ENCODE measurements around the gene FEM1C.
"Not testable (repeated sequence)": the region's sequence is repeated elsewhere in the genome, so short reads cannot be mapped to it uniquely, and the experiment has no call there.

FEM1C gene

GRCh38 chr5:115487756-115488155 is 56.8 kb downstream of the FEM1C start:
- in situ Hi-C loops (cut with HindIII; ENCODE audit: low sequenced_read_pairs): loop anchor here (5.0 kb wide), 1 partner anchor 50 kb away; no protein-coding TSS in a partner anchor
- DNase-seq (ENCODE audit: low read depth): no peak
- no peak for TF ChIP-seq CTCF (IDR thresholded peaks at IDR 0.05; ENCODE audit: low read depth, low read length, missing control alignments)
- H3K4me3 ChIP-seq (ENCODE audit: low read depth, low read length): no peak overlapping the region

- no peak for DNase-seq (ENCODE audit: low read depth)
- TF ChIP-seq CTCF (IDR thresholded peaks at IDR 0.05; ENCODE audit: low read depth, low read length, missing control alignments): no peak
- in situ Hi-C loops (cut with HindIII; ENCODE audit: low sequenced_read_pairs): loop anchor here (5.0 kb wide), 1 partner anchor 50 kb away; no protein-coding TSS in a partner anchor
- H3K4me3 ChIP-seq (ENCODE audit: low read depth, low read length): no peak overlapping the region
Observed at GRCh38 chr5:115487168-115487567, 57.4 kb downstream of the FEM1C start.

- no peak for TF ChIP-seq CTCF (IDR thresholded peaks at IDR 0.05; ENCODE audit: low read depth, low read length, missing control alignments)
- in situ Hi-C loops (cut with HindIII; ENCODE audit: low sequenced_read_pairs): loop anchor here (5.0 kb wide), 1 partner anchor 49 kb away; no protein-coding TSS in a partner anchor
- DNase-seq (ENCODE audit: low read depth): no peak
- H3K4me3 ChIP-seq (ENCODE audit: low read depth, low read length): no peak overlapping the region
Observed at GRCh38 chr5:115486728-115487127, 57.8 kb downstream of the FEM1C start.

- in situ Hi-C loops (cut with HindIII; ENCODE audit: low sequenced_read_pairs): no loop called here
- no peak overlapping the region for H3K4me3 ChIP-seq (ENCODE audit: low read depth, low read length)
- TF ChIP-seq CTCF (IDR thresholded peaks at IDR 0.05; ENCODE audit: low read depth, low read length, missing control alignments): no peak
- DNase-seq (ENCODE audit: low read depth): no peak
Observed at GRCh38 chr5:115484368-115484767, 60.2 kb downstream of the FEM1C start.

- no peak for TF ChIP-seq CTCF (IDR thresholded peaks at IDR 0.05; ENCODE audit: low read depth, low read length, missing control alignments)
- H3K4me3 ChIP-seq (ENCODE audit: low read depth, low read length): no peak overlapping the region
- in situ Hi-C loops (cut with HindIII; ENCODE audit: low sequenced_read_pairs): no loop called here
- DNase-seq (ENCODE audit: low read depth): no peak
Observed at GRCh38 chr5:115480900-115481299, 63.7 kb downstream of the FEM1C start.

GRCh38 chr5:115480271-115480670 is 64.3 kb downstream of the FEM1C start:
- no peak overlapping the region for H3K4me3 ChIP-seq (ENCODE audit: low read depth, low read length)
- TF ChIP-seq CTCF (IDR thresholded peaks at IDR 0.05; ENCODE audit: low read depth, low read length, missing control alignments): no peak
- no peak for DNase-seq (ENCODE audit: low read depth)
- in situ Hi-C loops (cut with HindIII; ENCODE audit: low sequenced_read_pairs): no loop called here

GRCh38 chr5:115479166-115479873 is 65.3 kb downstream of the FEM1C start:
- DNase-seq (ENCODE audit: low read depth); in situ Hi-C loops (cut with HindIII; ENCODE audit: low sequenced_read_pairs): not testable (repeated sequence)

More at GRCh38 chr5:115479166-115479873, 65.3 kb downstream of the FEM1C start:
- not testable (repeated sequence) for H3K4me3 ChIP-seq (ENCODE audit: low read depth, low read length)
